GM21737 (cell line): Measurements from ENCODE around the gene HEG1.
A peak's percentile ranks its signal among the peaks of the same experiment; 100 is the strongest.
"Not testable (repeated sequence)": the region's sequence is repeated elsewhere in the genome, so short reads cannot be mapped to it uniquely, and the experiment has no call there.

ENCODE experiments used
- ATAC-seq: cut with Tn5 transposase; IDR thresholded peaks from one replicate; pipeline ENCODE4 v1.9.1; 2021; ENCODE audit warnings: mild to moderate bottlenecking, moderate library complexity; ENCODE audit not compliant: unreplicated experiment

HEG1 gene

GRCh38 chr3:124960105-124960504 is 95.7 kb downstream of the HEG1 start:
- no peak for ATAC-seq

GRCh38 chr3:124957951-124958350 is 97.8 kb downstream of the HEG1 start:
- ATAC-seq = not testable (repeated sequence)

GRCh38 chr3:124952282-124952855 is 103.4 kb downstream of the HEG1 start:
- no peak for ATAC-seq

GRCh38 chr3:124951511-124952281 is 104.1 kb downstream of the HEG1 start:
- no peak for ATAC-seq

GRCh38 chr3:124950026-124950425 is 105.8 kb downstream of the HEG1 start:
- no peak for ATAC-seq

- ATAC-seq = no peak
These were observed 113.2 kb downstream of the HEG1 start for GRCh38 chr3:124942613-124943012.

- no peak for ATAC-seq
These were observed 114.0 kb downstream of the HEG1 start for GRCh38 chr3:124941771-124942170.

- ATAC-seq = no peak
These were observed 116.1 kb downstream of the HEG1 start for GRCh38 chr3:124939661-124940060.

- no peak for ATAC-seq
These were observed 116.9 kb downstream of the HEG1 start for GRCh38 chr3:124938896-124939295.

GRCh38 chr3:124937049-124937448 is 118.7 kb downstream of the HEG1 start:
- ATAC-seq = no peak

- no peak for ATAC-seq
These were observed 119.8 kb downstream of the HEG1 start for GRCh38 chr3:124935794-124936542.

GRCh38 chr3:124935264-124935663 is 120.5 kb downstream of the HEG1 start:
- ATAC-seq = no peak

GRCh38 chr3:124934577-124934976 is 121.2 kb downstream of the HEG1 start, which contains the start of gene MUC13:
MUC13 (minus strand) TSS chr3:124934751; CDS start chr3:124934712, 39 bp downstream.
- no peak for ATAC-seq

GRCh38 chr3:124928333-124929202 is 127.2 kb downstream of the HEG1 start:
- ATAC-seq = no peak

- ATAC-seq = peak; percentile 59
These were observed 128.2 kb downstream of the HEG1 start for GRCh38 chr3:124927574-124928045.

GRCh38 chr3:124926426-124927101 is 129.2 kb downstream of the HEG1 start:
- no peak for ATAC-seq

GRCh38 chr3:124924741-124925140 is 131.1 kb downstream of the HEG1 start:
- ATAC-seq = no peak

- no peak for ATAC-seq
These were observed 132.0 kb downstream of the HEG1 start for GRCh38 chr3:124923833-124924232.

- ATAC-seq = no peak
These were observed 135.1 kb downstream of the HEG1 start for GRCh38 chr3:124920718-124921117.

- ATAC-seq = no peak
These were observed 136.0 kb downstream of the HEG1 start for GRCh38 chr3:124919756-124920155.
